Large intestine (tissue), 3 donors: ENCODE measurements around the gene PSMC3. TPM values are rescaled to one million over a fixed set of nuclear protein-coding genes. Genes with fewer than 3 reads are reported as not detected.

Experiments used
- DNase-seq, 2 donors: peaks; one replicate each; pipeline versions ENCODE4 v3.0.0 to v3.0.0-alpha.2; 2013
- H3K27ac ChIP-seq: one replicate; pipeline ENCODE4 v1.5.1; 2013; ENCODE audit warnings: low read length
- H3K27me3 ChIP-seq: 2 replicates; pipeline ENCODE4 v1.6.1; 2013; ENCODE audit warnings: low read length; ENCODE audit not compliant: control insufficient read depth, insufficient read depth
- H3K36me3 ChIP-seq: 2 replicates; pipeline ENCODE4 v1.6.1; 2013; ENCODE audit warnings: low read length; ENCODE audit not compliant: control insufficient read depth, insufficient read depth
- H3K4me1 ChIP-seq: one replicate; pipeline ENCODE4 v1.6.1; 2013; ENCODE audit warnings: low read length; ENCODE audit not compliant: control insufficient read depth, insufficient read depth
- H3K4me3 ChIP-seq: one replicate; pipeline ENCODE4 v1.5.1; 2013; ENCODE audit warnings: low read length
- H3K9me3 ChIP-seq: one replicate; pipeline ENCODE4 v1.6.1; 2013; ENCODE audit warnings: mild to moderate bottlenecking, low read depth, low read length, moderate library complexity; ENCODE audit not compliant: control insufficient read depth
- WGBS: methylation state at CpG from one replicate; pipeline ENCODE4 v1.1.5; 2013; ENCODE audit warnings: low lambda C conversion rate; ENCODE audit not compliant: insufficient coverage; 5-methylcytosine and 5-hydroxymethylcytosine counted together
- polyA plus RNA-seq: library from polyadenylated mRNA; unstranded; fragments of 120-200 nt; gene quantifications from one replicate; pipeline ENCODE4 v1.2.1, GENCODE V29; 2013

The PSMC3 gene
- polyA plus RNA-seq, 1 donor: 99.4 TPM

GRCh38 chr11:47435687-47436086 lies 9.4 kb upstream of the PSMC3 start:
- Histone ChIP-seq H3K4me1 (peaks cover 10% of the 10 kb centered on the region), H3K36me3 (no peaks in the 10 kb centered on the region), H3K9me3 (no peaks in the 10 kb centered on the region), H3K27ac (no peak overlapping the region), H3K27me3 (no peaks in the 10 kb centered on the region), H3K4me3 (no peak overlapping the region)
- no peak for DNase-seq
- no CpG with 5 or more reads among the region's 3 CpGs for WGBS

- Histone ChIP-seq H3K27me3 (no peaks in the 10 kb centered on the region), H3K4me3 (no peak overlapping the region), H3K4me1 (peaks cover 10% of the 10 kb centered on the region), H3K27ac (no peak overlapping the region), H3K36me3 (no peaks in the 10 kb centered on the region), H3K9me3 (no peaks in the 10 kb centered on the region)
- no peak for DNase-seq
- WGBS: 100% methylated on average over 1 of the region's 7 CpGs
These were observed 8.0 kb upstream of the PSMC3 start for GRCh38 chr11:47434011-47434786.

GRCh38 chr11:47433157-47433556 lies 6.9 kb upstream of the PSMC3 start:
- Histone ChIP-seq H3K27me3 (no peaks in the 10 kb centered on the region), H3K27ac (no peak overlapping the region), H3K4me3 (no peak overlapping the region), H3K9me3 (no peaks in the 10 kb centered on the region), H3K4me1 (peaks cover 10% of the 10 kb centered on the region), H3K36me3 (no peaks in the 10 kb centered on the region)
- DNase-seq: peak in 1 of 2 donors; percentile 56
- no CpG with 5 or more reads among the region's 3 CpGs for WGBS

GRCh38 chr11:47431356-47432083 lies 5.3 kb upstream of the PSMC3 start:
- H3K27me3 ChIP-seq: no peaks in the 10 kb centered on the region
- H3K36me3 ChIP-seq: no peaks in the 10 kb centered on the region
- H3K4me3 ChIP-seq: no peak overlapping the region
- no peaks in the 10 kb centered on the region for H3K4me1 ChIP-seq
- no peak overlapping the region for H3K27ac ChIP-seq
- WGBS: no CpG with 5 or more reads among the region's 9 CpGs
- no peak for DNase-seq
- no peaks in the 10 kb centered on the region for H3K9me3 ChIP-seq

GRCh38 chr11:47430524-47430923 lies 4.3 kb upstream of the PSMC3 start:
- Histone ChIP-seq H3K36me3 (no peaks in the 10 kb centered on the region), H3K9me3 (no peaks in the 10 kb centered on the region), H3K27me3 (no peaks in the 10 kb centered on the region), H3K27ac (no peak overlapping the region), H3K4me3 (no peak overlapping the region), H3K4me1 (no peaks in the 10 kb centered on the region)
- no CpG with 5 or more reads among the region's 5 CpGs for WGBS
- no peak for DNase-seq

- Histone ChIP-seq H3K9me3 (no peaks in the 10 kb centered on the region), H3K4me3 (peak overlapping the region; percentile 74), H3K27me3 (no peaks in the 10 kb centered on the region), H3K4me1 (peaks cover 7% of the 10 kb centered on the region), H3K27ac (peak overlapping the region; percentile 36), H3K36me3 (peaks cover 31% of the 10 kb centered on the region)
- DNase-seq: no peak
- 7% methylated on average over 3 of the region's 14 CpGs for WGBS
These were observed 628 bp downstream of the PSMC3 start for GRCh38 chr11:47425611-47426010.

GRCh38 chr11:47418454-47419259 lies 7.6 kb downstream of the PSMC3 start:
- no peak overlapping the region for H3K4me3 ChIP-seq
- no peaks in the 10 kb centered on the region for H3K9me3 ChIP-seq
- no CpG with 5 or more reads among the region's 23 CpGs for WGBS
- DNase-seq: no peak
- no peak overlapping the region for H3K27ac ChIP-seq
- H3K4me1 ChIP-seq: peaks cover 3% of the 10 kb centered on the region
- peaks cover 71% of the 10 kb centered on the region for H3K36me3 ChIP-seq
- H3K27me3 ChIP-seq: no peaks in the 10 kb centered on the region

- H3K36me3 ChIP-seq: peaks cover 67% of the 10 kb centered on the region
These were observed 8.5 kb downstream of the PSMC3 start for GRCh38 chr11:47417712-47418111.

GRCh38 chr11:47415949-47416472 lies 10.2 kb downstream of the PSMC3 start:
- 20% methylated on average over 1 of the region's 13 CpGs for WGBS
- peaks cover 67% of the 10 kb centered on the region for H3K36me3 ChIP-seq

More at GRCh38 chr11:47417712-47418111, 8.5 kb downstream of the PSMC3 start:
- H3K27ac ChIP-seq: no peak overlapping the region
- H3K27me3 ChIP-seq: no peaks in the 10 kb centered on the region
- H3K9me3 ChIP-seq: no peaks in the 10 kb centered on the region
- no peak for DNase-seq
- whole genome bisulfite sequencing: no CpG with 5 or more reads among the region's 6 CpGs
- H3K4me1 ChIP-seq: peaks cover 3% of the 10 kb centered on the region
- H3K4me3 ChIP-seq: no peak overlapping the region

More at GRCh38 chr11:47415949-47416472, 10.2 kb downstream of the PSMC3 start:
- peak; percentile 43 to 49 for DNase-seq
- Histone ChIP-seq H3K9me3 (no peaks in the 10 kb centered on the region), H3K4me1 (peaks cover 3% of the 10 kb centered on the region), H3K27me3 (no peaks in the 10 kb centered on the region), H3K27ac (peak overlapping the region; percentile 33), H3K4me3 (no peak overlapping the region)
